NCI-H1105 treated with DMSO at 0.1 percent for 48 hours (cell line): ENCODE results near the gene NAP1L4.

ENCODE experiments used
- DNase-seq: peaks from one replicate; lab custom pipeline; 2025; lab: John Stamatoyannopoulos, UW

NAP1L4 gene

GRCh38 chr11:2992997-2993325 is 832 bp upstream of the NAP1L4 start:
- no peak for DNase-seq

- peak; percentile 38 for DNase-seq
Observed at GRCh38 chr11:2991452-2992233, 486 bp downstream of the NAP1L4 start.

GRCh38 chr11:2990617-2991451 is 1.3 kb downstream of the NAP1L4 start:
- DNase-seq: peak; percentile 19

GRCh38 chr11:2989551-2989950 is 2.6 kb downstream of the NAP1L4 start:
- no peak for DNase-seq

GRCh38 chr11:2989006-2989405 is 3.1 kb downstream of the NAP1L4 start:
- DNase-seq: no peak

- DNase-seq: no peak
Observed at GRCh38 chr11:2987881-2988861, 4.0 kb downstream of the NAP1L4 start.

- DNase-seq: no peak
Observed at GRCh38 chr11:2983908-2984307, 8.2 kb downstream of the NAP1L4 start.

- no peak for DNase-seq
Observed at GRCh38 chr11:2982214-2982613, 9.9 kb downstream of the NAP1L4 start.

GRCh38 chr11:2981130-2981529 is 11.0 kb downstream of the NAP1L4 start:
- DNase-seq: no peak

- DNase-seq: no peak
Observed at GRCh38 chr11:2980168-2980840, 11.8 kb downstream of the NAP1L4 start.

- no peak for DNase-seq
Observed at GRCh38 chr11:2977113-2977512, 15.0 kb downstream of the NAP1L4 start.

- no peak for DNase-seq
Observed at GRCh38 chr11:2976294-2977063, 15.7 kb downstream of the NAP1L4 start.

GRCh38 chr11:2975594-2975993 is 16.5 kb downstream of the NAP1L4 start:
- DNase-seq: peak; percentile 13

- no peak for DNase-seq
Observed at GRCh38 chr11:2974272-2974671, 17.9 kb downstream of the NAP1L4 start.

GRCh38 chr11:2968341-2968900 is 23.7 kb downstream of the NAP1L4 start:
- DNase-seq: no peak

GRCh38 chr11:2964782-2965181 is 27.3 kb downstream of the NAP1L4 start:
- no peak for DNase-seq

- no peak for DNase-seq
Observed at GRCh38 chr11:2963761-2964160, 28.4 kb downstream of the NAP1L4 start.

- no peak for DNase-seq
Observed at GRCh38 chr11:2963112-2963754, 28.9 kb downstream of the NAP1L4 start.

GRCh38 chr11:2961080-2961479 is 31.0 kb downstream of the NAP1L4 start:
- DNase-seq: no peak

GRCh38 chr11:2960139-2960538 is 32.0 kb downstream of the NAP1L4 start:
- no peak for DNase-seq
